Ishikawa (cell line): Measurements from ENCODE around the gene KCNT1.

ENCODE experiments used
- CEBPB ChIP-seq: IDR thresholded peaks from 2 replicates; pipeline ENCODE4 v1.6.1; 2012
- CREB1 ChIP-seq: IDR thresholded peaks from 2 replicates; pipeline ENCODE4 v1.6.1; 2012; ENCODE audit warnings: low read depth
- EGR1 ChIP-seq: IDR thresholded peaks from 2 replicates; pipeline ENCODE4 v1.6.1; 2012
- EP300 ChIP-seq: IDR thresholded peaks from 2 replicates; pipeline ENCODE4 v1.6.1; 2012; ENCODE audit warnings: borderline replicate concordance
- FOXM1 ChIP-seq: IDR thresholded peaks from 2 replicates; pipeline ENCODE4 v1.6.1; 2012; ENCODE audit warnings: low read depth, borderline replicate concordance
- MAX ChIP-seq: IDR thresholded peaks from 2 replicates; pipeline ENCODE4 v1.6.1; 2012
- NFIC ChIP-seq: IDR thresholded peaks from 2 replicates; pipeline ENCODE4 v1.6.1; 2012
- RAD21 ChIP-seq: IDR thresholded peaks from 2 replicates; pipeline ENCODE4 v1.6.1; 2012; ENCODE audit warnings: low read depth
- REST ChIP-seq: IDR thresholded peaks from 2 replicates; pipeline ENCODE4 v1.6.1; 2012; ENCODE audit warnings: low read depth, mild to moderate bottlenecking
- TAF1 ChIP-seq: IDR thresholded peaks from 2 replicates; pipeline ENCODE4 v1.6.1; 2012; ENCODE audit warnings: low read depth, mild to moderate bottlenecking
- TCF12 ChIP-seq: IDR thresholded peaks from 2 replicates; pipeline ENCODE4 v1.6.1; 2012; ENCODE audit warnings: low read depth
- TEAD4 ChIP-seq: IDR thresholded peaks from 2 replicates; pipeline ENCODE4 v1.6.1; 2012
- USF1 ChIP-seq: IDR thresholded peaks from 2 replicates; pipeline ENCODE4 v1.6.1; 2012
- YY1 ChIP-seq: IDR thresholded peaks from 2 replicates; pipeline ENCODE4 v1.6.1; 2012; ENCODE audit warnings: low read depth
- ZBTB7A ChIP-seq: IDR thresholded peaks from 2 replicates; pipeline ENCODE4 v1.6.1; 2012; ENCODE audit warnings: low read depth

Gene KCNT1

GRCh38 chr9:135693771-135694170 is 8.2 kb upstream of the KCNT1 start:
- TF ChIP-seq TAF1 = no peak

GRCh38 chr9:135694414-135694813 is 7.6 kb upstream of the KCNT1 start:
- TF ChIP-seq REST (no peak), EP300 (no peak), FOXM1 (no peak), CEBPB (no peak), NFIC (no peak), RAD21 (no peak), MAX (no peak), TEAD4 (no peak), TAF1 (no peak), EGR1 (no peak), YY1 (no peak), CREB1 (no peak), ZBTB7A (no peak), USF1 (no peak)

GRCh38 chr9:135695036-135695435 is 6.9 kb upstream of the KCNT1 start:
- TF ChIP-seq ZBTB7A = no peak
- TF ChIP-seq EP300 = no peak
- no peak for TF ChIP-seq REST
- TF ChIP-seq TAF1 = no peak
- TF ChIP-seq MAX = no peak
- no peak for TF ChIP-seq TEAD4
- TF ChIP-seq CREB1 = no peak
- TF ChIP-seq NFIC = no peak
- TF ChIP-seq RAD21 = no peak
- TF ChIP-seq TCF12 = no peak
- no peak for TF ChIP-seq CEBPB
- TF ChIP-seq USF1 = no peak
- no peak for TF ChIP-seq FOXM1

- TF ChIP-seq NFIC = no peak
- no peak for TF ChIP-seq ZBTB7A
- TF ChIP-seq USF1 = no peak
- TF ChIP-seq YY1 = no peak
- no peak for TF ChIP-seq MAX
- no peak for TF ChIP-seq REST
- no peak for TF ChIP-seq EP300
- no peak for TF ChIP-seq RAD21
- no peak for TF ChIP-seq CEBPB
- TF ChIP-seq TCF12 = no peak
- TF ChIP-seq FOXM1 = no peak
- no peak for TF ChIP-seq CREB1
- no peak for TF ChIP-seq EGR1
- TF ChIP-seq TAF1 = no peak
- no peak for TF ChIP-seq TEAD4
Observed at GRCh38 chr9:135695642-135696041, 6.3 kb upstream of the KCNT1 start.
